Middle frontal gyrus (tissue), 1 donor: ENCODE data around the gene CHMP2B.
"Not testable (repeated sequence)": the region's sequence is repeated elsewhere in the genome, so short reads cannot be mapped to it uniquely, and the experiment has no call there.

ENCODE experiments used
- DNase-seq: peaks from one replicate; pipeline ENCODE4 v3.0.0-alpha.2; 2015; ENCODE audit warnings: low spot score; ENCODE audit errors: extremely low spot score

The CHMP2B gene

DNA sequence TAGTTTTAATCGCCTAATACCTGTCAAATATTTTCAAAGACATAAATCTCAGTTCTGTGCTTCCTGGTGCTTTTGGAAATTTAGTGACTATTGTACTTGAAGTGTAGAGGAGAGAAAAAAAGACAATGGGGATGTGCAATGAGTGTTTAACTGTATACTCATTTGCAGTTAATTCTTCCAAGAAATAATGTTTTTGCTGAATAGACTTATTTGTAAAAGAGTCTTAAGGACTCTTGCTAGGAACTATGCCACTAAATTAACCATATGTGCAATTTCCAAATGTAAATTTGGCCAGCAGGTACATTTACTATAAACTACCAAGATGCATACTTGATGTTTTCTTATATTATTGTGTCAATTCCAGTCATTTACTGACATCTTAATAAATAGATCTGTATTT, 2.0 kb downstream of the CHMP2B start:
- no peak for DNase-seq

DNA sequence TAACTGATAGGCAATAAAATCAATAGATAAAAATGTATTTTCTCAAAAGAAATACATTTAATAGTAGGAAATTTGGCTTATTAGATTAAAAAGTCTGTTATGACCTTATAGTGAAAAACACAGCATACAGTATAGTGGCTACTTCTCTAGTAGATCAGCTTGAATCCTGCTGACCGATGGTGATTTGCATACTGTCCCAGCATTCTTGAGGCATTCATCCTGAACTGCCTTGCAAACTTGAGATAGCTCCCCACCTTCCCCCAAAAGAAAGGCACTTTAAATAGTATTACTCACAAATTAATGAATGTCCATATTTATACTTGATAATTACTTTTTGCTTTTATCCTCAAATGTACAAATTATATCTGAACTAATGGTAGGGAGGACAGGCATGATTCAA, 6.7 kb downstream of the CHMP2B start:
- DNase-seq, result no peak

DNA sequence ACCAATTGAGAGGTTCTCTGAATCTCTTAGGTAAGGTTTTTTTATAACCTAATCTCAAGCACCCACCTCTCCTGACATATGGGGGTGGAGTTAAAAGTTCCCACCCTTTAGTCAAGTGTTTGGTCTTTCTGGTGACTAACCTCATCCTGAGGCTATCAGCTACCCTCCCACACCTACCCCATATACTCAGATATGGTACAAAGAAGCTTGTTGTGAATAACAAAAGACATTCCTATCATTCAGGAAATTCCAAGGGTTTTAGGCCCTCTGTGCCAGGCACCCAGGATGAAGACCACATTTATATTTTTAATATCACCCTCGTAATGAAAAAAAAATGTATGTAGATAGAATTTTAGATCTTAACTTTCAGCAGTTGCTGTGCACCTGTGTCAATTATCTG, 9.0 kb downstream of the CHMP2B start:
- no peak for DNase-seq

DNA sequence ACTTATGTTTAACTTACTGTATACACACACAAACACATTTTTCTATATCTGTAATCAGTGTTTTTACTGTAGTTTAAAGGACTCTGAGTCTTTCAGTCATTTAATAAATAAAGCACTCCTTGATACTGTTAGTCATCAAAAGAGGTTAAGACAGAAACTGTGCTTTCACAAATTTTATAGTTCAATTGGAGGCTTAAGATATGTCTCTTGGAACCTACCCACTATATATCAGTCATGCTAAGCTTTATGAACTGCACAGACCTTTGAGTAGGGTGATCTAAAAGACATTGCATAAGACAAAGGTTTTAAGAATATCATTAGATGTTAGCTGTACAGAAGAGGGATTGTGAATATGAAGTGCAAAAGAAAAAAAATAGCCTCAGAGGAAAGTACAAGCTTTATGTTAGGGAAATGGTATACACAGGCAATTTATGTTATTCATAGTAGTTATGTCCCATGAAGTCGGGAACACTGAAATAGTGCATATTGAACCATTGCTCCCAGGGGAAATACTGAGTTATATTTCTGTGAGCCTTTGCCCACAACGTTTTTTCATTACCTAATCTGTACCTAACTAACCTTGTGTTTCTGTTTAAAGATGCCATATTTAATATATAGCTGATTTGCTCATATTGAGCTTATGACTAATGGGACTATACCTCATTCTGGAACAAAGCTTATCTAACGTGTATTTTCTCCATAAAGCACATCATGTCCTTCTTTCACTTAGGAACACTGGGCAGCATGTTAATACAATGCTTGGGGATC, 19.7 kb downstream of the CHMP2B start:
- no peak for DNase-seq

DNA sequence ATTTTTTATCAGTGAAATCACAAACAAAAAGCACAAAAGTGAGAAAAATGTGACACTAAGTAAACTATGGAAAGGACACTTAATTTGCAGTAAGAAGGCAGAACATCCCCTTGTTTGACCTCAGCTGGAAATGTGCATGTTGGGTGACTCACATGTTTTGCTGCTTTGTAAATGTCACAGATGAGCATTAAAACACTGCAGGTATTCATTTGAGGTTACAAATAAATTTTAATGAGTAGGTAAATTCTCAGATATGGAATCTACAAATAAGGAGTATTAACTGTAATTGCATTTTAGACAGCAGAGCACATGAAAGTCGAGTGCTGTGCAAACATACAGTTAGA, 20.3 kb downstream of the CHMP2B start:
- DNase-seq, result no peak

DNA sequence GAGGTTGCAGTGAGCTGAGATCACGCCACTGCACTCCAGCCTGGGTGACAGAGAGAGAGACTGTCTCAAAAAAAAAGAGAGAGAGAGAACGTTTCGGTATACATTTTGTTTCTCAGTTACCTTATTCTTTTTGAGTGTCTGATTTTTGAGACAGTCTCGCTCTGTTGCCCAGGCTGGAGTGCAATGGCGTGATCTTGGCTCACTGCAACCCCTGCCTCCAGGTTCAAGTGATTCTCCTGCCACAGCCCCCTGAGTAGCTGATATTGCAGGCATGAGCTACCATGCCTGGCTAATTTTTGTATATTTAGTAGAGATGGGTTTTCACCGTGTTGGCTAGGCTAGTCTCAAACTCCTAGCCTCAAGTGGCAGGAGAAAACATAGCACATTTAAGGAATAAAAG, 21.1 kb downstream of the CHMP2B start:
- DNase-seq, result not testable (repeated sequence)

DNA sequence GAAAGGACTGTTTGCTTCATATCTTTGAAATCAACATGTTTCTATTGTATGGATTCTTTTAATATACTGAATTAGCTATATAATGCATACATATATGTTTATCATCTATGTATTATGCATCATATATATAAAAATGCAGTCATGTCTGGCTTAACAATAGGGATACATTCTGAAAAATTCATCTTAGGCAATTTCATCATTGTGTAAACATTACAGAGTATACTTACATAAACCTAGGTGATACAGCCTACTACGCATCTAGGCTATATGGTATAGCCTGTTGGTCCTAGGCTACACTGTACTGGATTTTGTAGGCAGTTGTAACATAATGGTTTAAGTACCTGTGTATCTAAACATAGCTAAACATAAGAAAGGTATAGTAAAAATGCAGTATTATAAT, 21.7 kb downstream of the CHMP2B start:
- no peak for DNase-seq

DNA sequence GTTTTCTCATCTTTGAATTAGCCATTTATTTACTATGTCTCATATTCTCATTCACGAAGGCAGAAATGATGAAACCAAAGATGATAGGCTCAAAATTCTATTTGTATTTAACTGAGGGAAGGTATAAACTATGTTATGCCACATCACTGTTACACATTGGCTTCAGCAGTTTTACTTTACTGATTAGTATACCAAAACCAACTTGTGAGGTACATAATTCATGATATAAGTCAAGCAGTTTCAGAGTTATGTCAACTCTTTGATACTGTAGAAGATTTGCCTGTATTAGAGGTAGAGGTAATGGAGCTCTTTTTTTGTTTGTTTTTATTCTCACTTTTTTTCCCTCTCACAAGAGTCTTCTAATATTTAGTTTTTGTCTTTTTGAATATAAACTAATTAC, 22.9 kb downstream of the CHMP2B start:
- DNase-seq, result no peak

DNA sequence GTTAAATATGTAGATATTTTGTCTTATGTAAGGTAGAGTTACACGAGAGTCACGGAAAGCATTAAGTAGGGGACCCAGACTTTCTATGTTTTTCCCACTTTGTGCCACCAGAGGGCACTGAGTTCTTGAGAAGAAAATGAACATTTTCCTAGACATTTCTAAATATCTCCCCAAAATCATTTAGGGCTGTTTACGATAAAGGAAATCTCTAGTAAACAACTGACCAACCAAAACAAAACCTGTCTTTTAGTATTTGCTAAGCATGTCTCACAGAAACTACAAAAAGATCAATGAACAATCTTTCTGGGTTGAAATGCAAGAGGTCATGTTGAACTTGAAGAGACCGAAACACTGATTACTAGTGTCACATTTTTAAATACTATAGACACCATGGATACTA, 33.2 kb downstream of the CHMP2B start:
- DNase-seq, result peak; percentile 31

DNA sequence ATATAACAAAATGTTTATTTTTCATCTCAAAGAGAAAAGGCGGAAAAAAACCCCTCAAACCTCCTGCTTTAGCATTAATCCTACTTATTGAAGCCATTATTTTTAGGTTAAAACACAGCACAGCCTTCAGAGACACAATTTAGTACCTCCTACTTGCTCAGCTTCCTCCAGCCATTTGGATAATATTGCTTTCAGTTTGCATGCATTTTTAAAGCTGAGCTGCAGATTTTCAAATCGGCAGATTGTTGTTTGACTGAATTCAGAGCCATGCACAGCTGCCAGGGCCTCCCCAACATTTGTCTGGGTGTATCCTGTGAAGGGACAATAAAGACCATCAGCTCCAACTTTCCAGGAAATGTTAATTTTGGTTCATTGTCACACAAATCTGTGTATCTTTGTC, 34.8 kb downstream of the CHMP2B start:
- no peak for DNase-seq

DNA sequence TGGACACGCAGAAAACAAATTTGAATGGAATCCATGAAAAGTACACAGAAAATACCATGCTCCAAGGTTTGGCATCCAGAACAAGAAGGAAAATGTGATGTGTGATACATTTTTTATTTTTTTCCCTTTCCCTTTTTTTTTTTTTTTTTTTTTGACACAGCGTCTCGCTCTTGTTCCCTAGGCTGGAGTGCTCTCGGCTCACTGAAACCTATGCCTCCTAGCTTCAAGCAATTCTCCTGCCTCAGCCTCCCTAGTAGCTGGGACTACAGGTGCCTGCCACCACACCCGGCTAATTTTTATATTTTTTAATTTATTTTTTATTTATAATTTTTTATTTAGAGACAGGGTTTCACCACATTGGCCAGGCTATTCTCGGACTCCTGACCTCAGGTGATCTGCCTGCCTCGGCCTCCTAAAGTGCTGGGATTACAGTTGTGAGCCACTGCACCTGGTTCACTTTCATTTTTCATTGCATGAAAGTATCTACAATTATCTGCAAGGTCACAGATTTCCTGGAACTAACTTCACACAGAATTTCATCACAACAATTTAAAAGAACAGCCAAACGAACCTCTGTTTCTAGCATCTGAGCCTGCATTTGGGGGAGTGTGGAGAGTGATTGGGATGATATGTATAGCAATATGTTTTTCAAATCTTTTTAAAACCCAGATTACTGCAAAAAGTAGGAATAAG, 41.0 kb downstream of the CHMP2B start:
- DNase-seq, result no peak

DNA sequence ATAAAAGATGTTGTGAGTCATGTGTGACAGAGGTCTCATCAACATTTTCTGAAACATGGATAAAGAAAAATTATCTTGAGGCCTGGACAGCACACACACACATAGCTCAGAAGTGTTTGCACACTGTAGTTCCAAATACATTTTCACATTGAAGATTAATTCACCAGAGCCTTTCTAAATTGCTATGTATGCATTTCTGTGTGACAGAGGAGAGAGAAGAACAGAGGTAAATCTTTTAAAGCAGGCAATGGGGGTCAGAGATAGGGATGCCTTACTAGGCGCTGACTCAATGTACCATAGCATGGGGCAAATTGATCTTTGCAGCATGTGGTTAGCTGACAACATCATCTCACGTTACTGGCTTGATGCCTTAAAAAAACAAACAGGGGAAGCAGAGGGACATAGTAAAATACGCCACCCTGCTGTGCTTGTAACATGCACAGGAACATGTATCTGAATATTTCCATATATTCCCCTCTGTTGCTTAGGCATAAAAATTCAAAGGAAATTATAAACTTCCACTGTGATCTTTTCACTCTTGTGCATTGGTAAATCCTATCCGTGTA, 41.6 kb downstream of the CHMP2B start:
- no peak for DNase-seq

DNA sequence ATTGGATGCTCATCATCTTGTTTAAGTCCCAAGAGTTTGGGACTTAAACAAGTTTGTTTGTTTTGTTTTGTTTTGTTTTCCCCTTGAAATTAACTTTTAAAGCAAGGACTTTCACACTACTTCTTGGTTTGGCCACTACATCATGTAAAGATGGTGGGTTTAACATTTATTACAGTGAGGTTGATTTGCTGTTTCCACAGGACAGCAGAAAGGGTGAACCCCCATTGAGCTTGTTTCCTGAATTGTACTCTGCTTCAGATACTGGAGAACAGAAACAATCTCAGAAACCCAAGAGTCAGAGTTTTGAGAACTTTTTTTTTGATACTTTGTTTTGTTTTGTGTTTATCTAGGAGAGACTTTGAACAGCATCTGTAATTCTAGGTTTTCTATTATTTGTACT, 42.6 kb downstream of the CHMP2B start:
- DNase-seq, result no peak

DNA sequence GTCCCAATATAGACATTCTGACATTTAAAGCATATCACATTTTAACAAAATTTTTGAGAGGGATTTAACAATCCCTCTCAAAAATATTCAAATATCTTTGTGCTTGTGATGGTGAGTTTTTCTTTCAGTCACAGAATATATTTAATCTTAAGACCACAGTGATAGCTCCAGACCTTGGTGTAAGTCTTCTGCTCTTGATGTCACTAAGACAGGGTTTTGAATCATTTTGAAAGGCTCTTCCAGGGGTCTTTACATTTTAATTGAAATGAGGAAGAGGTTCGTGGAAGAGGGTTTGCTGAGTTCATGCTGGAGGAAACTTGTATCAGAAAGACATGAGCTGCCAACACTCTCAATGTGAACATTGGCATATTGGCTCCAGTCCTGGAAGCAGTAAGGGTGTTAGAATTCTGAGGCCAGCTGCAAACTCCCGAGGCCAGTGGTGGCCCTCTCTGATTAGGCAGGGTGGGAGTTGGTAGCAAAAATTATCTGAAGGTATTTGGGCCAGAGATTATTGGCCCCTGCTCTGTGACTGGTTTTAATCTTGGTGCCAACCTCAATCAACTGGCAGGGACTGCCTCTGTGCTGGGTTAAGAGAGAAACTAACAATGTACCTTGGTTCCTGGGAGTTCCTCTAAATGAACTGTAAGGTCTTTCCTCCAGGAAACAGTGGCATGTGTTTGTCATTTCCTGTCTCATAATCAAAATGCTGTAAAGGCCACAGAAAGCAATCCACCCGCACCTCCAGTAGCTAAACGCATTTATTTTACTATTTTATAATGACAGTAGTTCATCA, 44.0 kb downstream of the CHMP2B start:
- no peak for DNase-seq

DNA sequence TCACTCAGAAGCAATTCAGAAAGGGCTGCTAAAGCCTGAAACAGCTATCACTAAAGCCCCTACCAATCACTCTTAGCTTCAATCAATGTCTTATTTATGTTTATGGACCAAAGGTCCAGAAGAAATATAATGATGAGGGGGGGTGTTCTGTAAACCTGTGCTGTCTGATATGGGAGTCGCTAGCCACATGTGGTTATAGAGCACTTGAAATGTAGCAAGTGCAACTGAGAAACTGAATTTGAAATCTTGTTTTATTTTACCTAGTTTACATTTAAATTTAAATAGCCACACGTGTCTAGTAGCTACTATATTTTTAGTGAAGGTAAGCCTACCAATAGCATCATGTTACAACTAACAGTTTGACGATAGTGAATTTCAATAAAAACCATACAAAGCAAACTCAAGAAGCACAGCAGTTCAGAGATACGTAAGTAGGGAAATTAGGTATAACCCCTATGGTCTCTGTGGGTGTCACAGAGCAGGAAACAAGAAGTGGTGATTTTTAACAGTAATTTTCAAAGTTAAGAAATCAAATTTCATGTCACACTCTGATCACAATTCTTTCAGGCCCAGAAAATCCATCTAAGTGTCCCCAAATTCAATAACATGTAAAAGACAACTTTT, 45.7 kb downstream of the CHMP2B start:
- no peak for DNase-seq

DNA sequence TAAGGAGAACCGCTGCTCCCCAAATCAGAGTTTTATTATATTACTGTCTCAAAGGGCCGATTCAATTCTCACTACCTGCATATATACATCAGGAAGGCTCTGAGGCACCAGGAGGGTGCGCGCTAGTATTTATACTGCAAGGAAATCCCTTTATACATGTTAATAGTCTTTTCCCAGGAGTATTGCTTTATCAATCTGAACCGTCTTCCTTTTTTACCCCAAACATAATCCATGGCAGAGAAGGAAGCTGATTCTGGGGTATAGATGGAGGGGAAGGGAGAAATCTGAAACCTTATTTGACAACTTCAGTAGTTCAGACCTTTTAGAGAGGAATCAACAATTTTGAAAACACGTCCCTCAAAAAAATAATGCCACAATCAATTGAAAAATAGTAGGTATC, 49.4 kb downstream of the CHMP2B start, which contains the start of gene POU1F1:
TSS of gene POU1F1 (minus strand) at position 101 of the 400 bp plus-strand sequence. CDS start 122 bp downstream, outside the sequence.
- DNase-seq, result no peak

DNA sequence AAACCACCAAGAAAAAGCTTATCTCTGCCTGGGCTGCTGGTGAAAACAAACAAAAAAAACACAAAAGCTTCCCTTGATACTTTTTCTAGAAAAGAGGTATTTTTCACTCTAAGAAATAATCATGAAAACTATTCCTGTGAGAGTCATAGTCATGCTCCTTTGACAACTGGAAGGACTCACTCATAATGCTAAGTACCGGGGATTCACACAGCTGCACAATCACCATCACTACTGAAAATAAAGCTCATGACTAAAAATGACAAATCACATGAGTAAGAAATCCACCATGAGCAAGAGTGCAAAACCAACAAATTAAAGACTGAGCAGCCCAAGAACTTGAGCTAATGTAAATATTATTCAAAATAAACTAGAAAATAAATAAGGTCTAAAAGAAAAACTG, 59.9 kb downstream of the CHMP2B start:
- no peak for DNase-seq

DNA sequence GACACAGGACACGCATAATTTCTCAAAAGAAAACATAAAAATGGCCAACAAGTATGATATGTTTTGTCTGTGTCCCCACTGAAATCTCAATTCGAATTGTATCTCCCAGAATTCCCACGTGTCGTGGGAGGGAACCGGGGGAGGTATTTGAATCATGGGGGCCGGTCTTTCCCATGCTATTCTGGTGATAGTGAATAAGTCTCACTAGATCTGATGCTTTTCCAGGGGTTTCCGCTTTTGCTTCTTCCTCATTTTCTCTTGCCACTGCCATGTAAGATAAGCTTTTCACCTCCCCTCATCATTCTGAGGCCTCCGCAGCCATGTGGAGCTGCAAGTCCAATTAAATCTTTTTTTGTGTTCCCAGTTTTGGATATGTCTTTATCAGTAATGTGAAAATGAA, 61.3 kb downstream of the CHMP2B start:
- no peak for DNase-seq

DNA sequence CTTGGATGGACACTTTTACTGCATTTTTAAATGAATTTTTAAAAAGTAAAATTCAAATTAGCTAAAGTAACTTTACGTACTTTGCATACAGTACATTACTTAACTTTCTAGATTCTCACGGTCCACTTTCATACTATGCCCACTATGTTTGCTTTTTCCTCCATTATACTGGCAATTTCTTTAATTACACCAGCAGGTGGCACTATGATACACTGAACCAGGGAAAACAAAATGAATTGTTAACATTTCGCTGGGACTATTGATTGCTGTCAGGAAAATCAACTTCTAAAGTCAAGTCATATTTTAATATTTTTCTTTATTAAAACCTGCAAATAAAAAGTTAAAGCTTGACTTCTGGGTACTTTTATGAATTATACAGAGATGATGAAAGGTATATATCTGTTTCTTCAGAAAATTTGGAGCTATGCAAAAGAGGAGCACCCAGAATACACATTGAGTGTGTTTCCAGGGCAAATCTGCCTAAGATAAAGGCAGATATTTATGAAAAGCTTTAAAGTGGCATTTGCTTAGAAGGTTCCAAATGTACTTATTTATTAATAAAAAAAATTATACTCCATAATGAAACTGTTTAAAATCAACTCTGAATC, 71.1 kb downstream of the CHMP2B start:
- peak; percentile 44 for DNase-seq

DNA sequence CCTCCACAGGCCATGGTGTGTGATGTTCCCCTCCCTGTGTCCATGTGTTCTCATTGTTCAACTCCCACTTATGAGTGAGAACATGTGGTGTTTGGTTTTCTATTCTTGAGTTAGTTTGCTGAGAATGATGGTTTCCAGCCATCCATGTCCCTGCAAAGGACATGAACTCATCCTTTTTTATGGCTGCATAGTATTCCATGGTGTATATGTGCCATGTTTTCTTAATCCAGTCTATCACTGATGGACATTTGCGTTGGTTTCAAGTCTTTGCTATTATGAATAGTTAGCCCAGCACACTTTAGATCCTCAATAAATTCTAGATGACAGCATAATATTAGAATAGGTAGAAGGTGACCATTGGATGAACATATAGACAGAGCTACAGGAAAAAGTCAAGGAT, 77.9 kb downstream of the CHMP2B start:
- not testable (repeated sequence) for DNase-seq
